ENCODE measurements around the gene GALNT10.

Gene GALNT10

GRCh38 chr5:154179846-154180710 is 10.5 kb upstream of the GALNT10 start:
- no peaks in the 10 kb centered on the region for H3K9me3 ChIP-seq (ENCODE audit: control insufficient read depth in 2 of 2, low read length in 2 of 2)
- no peak overlapping the region for H3K4me3 ChIP-seq (ENCODE audit: low read length in 2 of 2)
- peaks cover 3% of the 10 kb centered on the region for H3K4me1 ChIP-seq (ENCODE audit: control insufficient read depth, insufficient read depth, low read length)
- peaks cover 0 to 2% of the 10 kb centered on the region in 2 donors for H3K27me3 ChIP-seq (ENCODE audit: control insufficient read depth in 1 of 2, insufficient read depth in 2 of 2, low read length in 2 of 2)
- no peak overlapping the region for H3K9ac ChIP-seq (ENCODE audit: low read length in 2 of 2)
- H3K27ac ChIP-seq (ENCODE audit: low read length): no peak overlapping the region
- no peaks in the 10 kb centered on the region for H3K36me3 ChIP-seq (ENCODE audit: control insufficient read depth in 2 of 2, insufficient read depth in 2 of 2, low read length in 2 of 2)

GRCh38 chr5:154181161-154181560 is 9.4 kb upstream of the GALNT10 start:
- peaks cover 3% of the 10 kb centered on the region for H3K4me1 ChIP-seq (ENCODE audit: control insufficient read depth, insufficient read depth, low read length)
- H3K9me3 ChIP-seq (ENCODE audit: control insufficient read depth in 2 of 2, low read length in 2 of 2): no peaks in the 10 kb centered on the region
- H3K27me3 ChIP-seq (ENCODE audit: control insufficient read depth in 1 of 2, insufficient read depth in 2 of 2, low read length in 2 of 2): peaks cover 0 to 2% of the 10 kb centered on the region in 2 donors
- no peak overlapping the region for H3K9ac ChIP-seq (ENCODE audit: low read length in 2 of 2)
- H3K4me3 ChIP-seq (ENCODE audit: low read length in 2 of 2): no peak overlapping the region
- no peaks in the 10 kb centered on the region for H3K36me3 ChIP-seq (ENCODE audit: control insufficient read depth in 2 of 2, insufficient read depth in 2 of 2, low read length in 2 of 2)
- no peak overlapping the region for H3K27ac ChIP-seq (ENCODE audit: low read length)

- Histone ChIP-seq H3K9ac (ENCODE audit: low read length in 2 of 2) (peak overlapping the region; percentile 29 to 52), H3K27me3 (ENCODE audit: control insufficient read depth in 1 of 2, insufficient read depth in 2 of 2, low read length in 2 of 2) (no peaks in the 10 kb centered on the region), H3K27ac (ENCODE audit: low read length) (peak overlapping the region; percentile 46), H3K4me1 (ENCODE audit: control insufficient read depth, insufficient read depth, low read length) (peaks cover 28% of the 10 kb centered on the region), H3K9me3 (ENCODE audit: control insufficient read depth in 2 of 2, low read length in 2 of 2) (no peaks in the 10 kb centered on the region), H3K4me3 (ENCODE audit: low read length in 2 of 2) (peak overlapping the region; percentile 88), H3K36me3 (ENCODE audit: control insufficient read depth in 2 of 2, insufficient read depth in 2 of 2, low read length in 2 of 2) (no peaks in the 10 kb centered on the region)
These were observed 1.2 kb upstream of the GALNT10 start for GRCh38 chr5:154189256-154189818.

GRCh38 chr5:154189819-154190594 is 526 bp upstream of the GALNT10 start:
- Histone ChIP-seq H3K4me1 (ENCODE audit: control insufficient read depth, insufficient read depth, low read length) (peaks cover 28% of the 10 kb centered on the region), H3K27ac (ENCODE audit: low read length) (peak overlapping the region; percentile 46), H3K36me3 (ENCODE audit: control insufficient read depth in 2 of 2, insufficient read depth in 2 of 2, low read length in 2 of 2) (no peaks in the 10 kb centered on the region), H3K4me3 (ENCODE audit: low read length in 2 of 2) (peak overlapping the region; percentile 88), H3K9me3 (ENCODE audit: control insufficient read depth in 2 of 2, low read length in 2 of 2) (no peaks in the 10 kb centered on the region), H3K9ac (ENCODE audit: low read length in 2 of 2) (peak overlapping the region; percentile 29 to 52), H3K27me3 (ENCODE audit: control insufficient read depth in 1 of 2, insufficient read depth in 2 of 2, low read length in 2 of 2) (no peaks in the 10 kb centered on the region)

- H3K9me3 ChIP-seq (ENCODE audit: control insufficient read depth in 2 of 2, low read length in 2 of 2): no peaks in the 10 kb centered on the region
- H3K36me3 ChIP-seq (ENCODE audit: control insufficient read depth in 2 of 2, insufficient read depth in 2 of 2, low read length in 2 of 2): peaks cover 0 to 4% of the 10 kb centered on the region in 2 donors
- H3K9ac ChIP-seq (ENCODE audit: low read length in 2 of 2): peak overlapping the region; percentile 41 to 51
- H3K27ac ChIP-seq (ENCODE audit: low read length): peak overlapping the region; percentile 6
- no peaks in the 10 kb centered on the region for H3K27me3 ChIP-seq (ENCODE audit: control insufficient read depth in 1 of 2, insufficient read depth in 2 of 2, low read length in 2 of 2)
- H3K4me3 ChIP-seq (ENCODE audit: low read length in 2 of 2): peak overlapping the region; percentile 83 to 84
- peaks cover 28% of the 10 kb centered on the region for H3K4me1 ChIP-seq (ENCODE audit: control insufficient read depth, insufficient read depth, low read length)
These were observed 1.1 kb downstream of the GALNT10 start for GRCh38 chr5:154191467-154192261.

- Histone ChIP-seq H3K36me3 (ENCODE audit: control insufficient read depth in 2 of 2, insufficient read depth in 2 of 2, low read length in 2 of 2) (peaks cover 0 to 7% of the 10 kb centered on the region in 2 donors), H3K27me3 (ENCODE audit: control insufficient read depth in 1 of 2, insufficient read depth in 2 of 2, low read length in 2 of 2) (no peaks in the 10 kb centered on the region), H3K27ac (ENCODE audit: low read length) (no peak overlapping the region), H3K9me3 (ENCODE audit: control insufficient read depth in 2 of 2, low read length in 2 of 2) (no peaks in the 10 kb centered on the region), H3K9ac (ENCODE audit: low read length in 2 of 2) (no peak overlapping the region), H3K4me3 (ENCODE audit: low read length in 2 of 2) (no peak overlapping the region), H3K4me1 (ENCODE audit: control insufficient read depth, insufficient read depth, low read length) (peaks cover 32% of the 10 kb centered on the region)
These were observed 2.8 kb downstream of the GALNT10 start for GRCh38 chr5:154193283-154193682.

GRCh38 chr5:154193701-154194121 is 3.2 kb downstream of the GALNT10 start:
- Histone ChIP-seq H3K27ac (ENCODE audit: low read length) (no peak overlapping the region), H3K36me3 (ENCODE audit: control insufficient read depth in 2 of 2, insufficient read depth in 2 of 2, low read length in 2 of 2) (peaks cover 0 to 8% of the 10 kb centered on the region in 2 donors), H3K9me3 (ENCODE audit: control insufficient read depth in 2 of 2, low read length in 2 of 2) (no peaks in the 10 kb centered on the region), H3K9ac (ENCODE audit: low read length in 2 of 2) (no peak overlapping the region), H3K4me3 (ENCODE audit: low read length in 2 of 2) (peak overlapping the region in 1 of 2 donors; percentile 16), H3K27me3 (ENCODE audit: control insufficient read depth in 1 of 2, insufficient read depth in 2 of 2, low read length in 2 of 2) (no peaks in the 10 kb centered on the region), H3K4me1 (ENCODE audit: control insufficient read depth, insufficient read depth, low read length) (peaks cover 32% of the 10 kb centered on the region)

- peaks cover 0 to 9% of the 10 kb centered on the region in 2 donors for H3K36me3 ChIP-seq (ENCODE audit: control insufficient read depth in 2 of 2, insufficient read depth in 2 of 2, low read length in 2 of 2)
- no peak overlapping the region for H3K4me3 ChIP-seq (ENCODE audit: low read length in 2 of 2)
- no peak overlapping the region for H3K27ac ChIP-seq (ENCODE audit: low read length)
- H3K4me1 ChIP-seq (ENCODE audit: control insufficient read depth, insufficient read depth, low read length): peaks cover 32% of the 10 kb centered on the region
- H3K27me3 ChIP-seq (ENCODE audit: control insufficient read depth in 1 of 2, insufficient read depth in 2 of 2, low read length in 2 of 2): no peaks in the 10 kb centered on the region
- no peaks in the 10 kb centered on the region for H3K9me3 ChIP-seq (ENCODE audit: control insufficient read depth in 2 of 2, low read length in 2 of 2)
- H3K9ac ChIP-seq (ENCODE audit: low read length in 2 of 2): no peak overlapping the region
These were observed 4.1 kb downstream of the GALNT10 start for GRCh38 chr5:154194345-154195329.

- Histone ChIP-seq H3K27me3 (ENCODE audit: control insufficient read depth in 1 of 2, insufficient read depth in 2 of 2, low read length in 2 of 2) (no peaks in the 10 kb centered on the region), H3K27ac (ENCODE audit: low read length) (no peak overlapping the region), H3K9ac (ENCODE audit: low read length in 2 of 2) (no peak overlapping the region), H3K4me3 (ENCODE audit: low read length in 2 of 2) (no peak overlapping the region), H3K9me3 (ENCODE audit: control insufficient read depth in 2 of 2, low read length in 2 of 2) (no peaks in the 10 kb centered on the region), H3K36me3 (ENCODE audit: control insufficient read depth in 2 of 2, insufficient read depth in 2 of 2, low read length in 2 of 2) (peaks cover 0 to 9% of the 10 kb centered on the region in 2 donors), H3K4me1 (ENCODE audit: control insufficient read depth, insufficient read depth, low read length) (peaks cover 29% of the 10 kb centered on the region)
These were observed 5.7 kb downstream of the GALNT10 start for GRCh38 chr5:154196281-154196680.
